K562 (cell line): Measurements from ENCODE around the gene BNIP1. TPM values are rescaled to one million over a fixed set of nuclear protein-coding genes. Genes with fewer than 3 reads are reported as not detected.

Experiments
- ATAC-seq: fragments of 200-7000 bp; cut with Tn5 transposase; 3 replicates; pipeline ENCODE4 v1.9.1; 2020; ENCODE audit warnings: moderate library complexity
- BruUV-seq: library from RNA; stranded (reverse); fragments of 400-500 nt; replicated peaks from 2 replicates; lab custom pipeline; 2021; lab: Mats Ljungman, UMichigan
- CTCF ChIA-PET: fragments of 300-600 bp; formaldehyde crosslinking; extraction: SDS; loops from one replicate; lab custom pipeline; 2021; ENCODE audit warnings: low intra/inter-chr PET ratio; lab: Yijun Ruan, JAX
- POLR2A ChIA-PET: fragments of 300-600, 350-650 bp; sonication (Branson Sonifier 250); formaldehyde crosslinking; extraction: SDS; loops from one replicate; lab custom pipeline; 2021; ENCODE audit warnings: antibody characterized with exemption, inconsistent platforms; lab: Yijun Ruan, JAX
- DNase-seq, 4 experiments: peaks; one replicate each; pipeline versions ENCODE4 v3.0.0 to v3.0.0-alpha.2; 2011 to 2018; ENCODE audit warnings: low spot score in 3 of 4, mixed read lengths in 3 of 4; ENCODE audit errors: extremely low read depth in 1 of 4
- FAIRE-seq: peaks from 2 replicates; lab custom pipeline; 2011; peaks lifted over from hg19 to GRCh38; lab: Jason Lieb, UNC
- H2AFZ ChIP-seq: 2 replicates; pipeline ENCODE4 v1.6.0; 2011; ENCODE audit warnings: low read depth, low read length, control low read depth, inconsistent platforms
- H3K27ac ChIP-seq: fragments of 200-600 bp; 3 replicates; pipeline ENCODE4 v1.8.0; 2011; ENCODE audit warnings: low read depth, mild to moderate bottlenecking, control low read depth, inconsistent platforms, low read length, moderate library complexity, mixed read lengths; ENCODE audit errors: extremely low read depth
- H3K27me3 ChIP-seq, 2 experiments: fragments of 300-600 bp in 1 of 2; 2 replicates in 1 of 2; 3 replicates in 1 of 2; pipeline versions ENCODE4 v1.6.0 to v1.8.0; 2011; ENCODE audit warnings: inconsistent platforms in 2 of 2, low read length in 2 of 2, mild to moderate bottlenecking in 1 of 2, mixed read lengths in 1 of 2, moderate library complexity in 1 of 2; ENCODE audit not compliant: control insufficient read depth in 2 of 2, insufficient read depth in 2 of 2
- H3K36me3 ChIP-seq: fragments of 300-600 bp; 3 replicates; pipeline ENCODE4 v1.8.0; 2011; ENCODE audit warnings: mild to moderate bottlenecking, low read length, inconsistent platforms; ENCODE audit not compliant: control insufficient read depth, insufficient read depth
- H3K4me1 ChIP-seq, 2 experiments: fragments of 200-600 bp in 1 of 2; replicated peaks in 1 of 2; 2 replicates in 1 of 2; 3 replicates in 1 of 2; pipeline versions ENCODE4 v1.5.1 to v1.8.0; 2011; ENCODE audit warnings: inconsistent platforms in 2 of 2, low read length in 2 of 2, mild to moderate bottlenecking in 1 of 2, mixed read lengths in 1 of 2, moderate library complexity in 1 of 2; ENCODE audit not compliant: control insufficient read depth in 2 of 2, insufficient read depth in 2 of 2
- H3K4me2 ChIP-seq: 2 replicates; pipeline ENCODE4 v1.6.1; 2011; ENCODE audit warnings: low read length, control low read depth, inconsistent platforms, mixed read lengths; ENCODE audit not compliant: insufficient read depth
- H3K4me3 ChIP-seq: fragments of 200-600 bp; sonication (generic), shearing (Covaris generic); 2 replicates; pipeline ENCODE4 v1.5.1; 2016; ENCODE audit warnings: control low read depth, inconsistent platforms
- H3K79me2 ChIP-seq: fragments of 200-600 bp; 3 replicates; pipeline ENCODE4 v1.8.0; 2011; ENCODE audit warnings: low read length, inconsistent platforms; ENCODE audit not compliant: control insufficient read depth, insufficient read depth
- H3K9ac ChIP-seq, 2 experiments: 2 replicates each; pipeline versions ENCODE4 v1.6.0 to v1.6.1; 2011; ENCODE audit warnings: low read depth in 2 of 2, low read length in 2 of 2, control low read depth in 1 of 2, inconsistent platforms in 1 of 2, mild to moderate bottlenecking in 1 of 2, mixed read lengths in 1 of 2; ENCODE audit not compliant: insufficient read depth in 1 of 2
- H3K9me1 ChIP-seq: one replicate; pipeline ENCODE4 v1.6.0; 2011; ENCODE audit warnings: inconsistent platforms, mild to moderate bottlenecking, low read length, moderate library complexity; ENCODE audit not compliant: control insufficient read depth, insufficient read depth
- H3K9me3 ChIP-seq: replicated peaks from 2 replicates; pipeline ENCODE4 v1.5.1; 2011; ENCODE audit warnings: low read depth, low read length, inconsistent platforms; ENCODE audit not compliant: control insufficient read depth, insufficient read depth
- H4K20me1 ChIP-seq: replicated peaks from 2 replicates; pipeline ENCODE4 v1.6.1; 2011; ENCODE audit warnings: low read length, inconsistent platforms, mixed read lengths; ENCODE audit not compliant: control insufficient read depth, insufficient read depth
- CBX1 ChIP-seq: sonication (generic); IDR thresholded peaks from 2 replicates; pipeline ENCODE4 v1.6.1; 2016; ENCODE audit warnings: antibody characterized with exemption, low read depth, mild to moderate bottlenecking
- NFATC3 ChIP-seq: fragments of 450-650 bp; IDR thresholded peaks from 2 replicates; pipeline ENCODE4 v1.6.1; 2017; ENCODE audit warnings: mild to moderate bottlenecking
- RB1 ChIP-seq: fragments of 450-650 bp; IDR thresholded peaks from 2 replicates; pipeline ENCODE4 v1.6.1; 2017; ENCODE audit warnings: low read depth, mild to moderate bottlenecking
- ZNF3 ChIP-seq: fragments of 250-450 bp; sonication (Bioruptor Pico); IDR thresholded peaks from 2 replicates; pipeline ENCODE4 v1.5.0; 2021; ENCODE audit warnings: mild to moderate bottlenecking, moderate library complexity
- WGBS: fragments of 100-300 bp; shearing (Covaris generic); methylation state at CpG from one replicate; pipeline ENCODE4 v1.1.6; 2016; ENCODE audit warnings: low coverage, mixed read lengths; ENCODE audit not compliant: insufficient coverage; ENCODE audit errors: missing lambda C conversion rate; 5-methylcytosine and 5-hydroxymethylcytosine counted together
- in situ Hi-C: fragments of 300-500 bp; cut with MboI; formaldehyde crosslinking; loops from 4 replicates; pipeline ENCODE4 v1.15.0; 2018; ENCODE audit warnings: inconsistent platforms, mixed read lengths
- intact Hi-C: fragments of 100-400 bp; cut with micrococcal nuclease; formaldehyde crosslinking; loops from 2 replicates; pipeline ENCODE4 v1.14.2; 2022
- polyA plus RNA-seq, 8 experiments: library from polyadenylated mRNA; depleted of rRNA in 4 of 8; stranded (reverse) in 5 of 8; unstranded in 3 of 8; fragments of >200 nt; fragmentation: Nextera tagmentation in 2 of 8; fragmentation: Illumina TruSeq in 1 of 8; extraction: Ambion mirVana in 2 of 8; extraction: Trizol in 1 of 8; gene quantifications; 2 replicates each; pipeline versions ENCODE4 v1.2.1 to v1.2.3, GENCODE V29; 2011 to 2014; ENCODE audit warnings: inconsistent platforms in 1 of 8, missing spikeins in 1 of 8
- total RNA-seq, 7 experiments: library from RNA; depleted of rRNA in 6 of 7; stranded (reverse); fragments of >200 nt in 6 of 7; fragmentation: Illumina TruSeq in 2 of 7; extraction: Trizol in 2 of 7; gene quantifications; 2 replicates each; pipeline versions ENCODE4 v1.2.1 to v1.2.3, GENCODE V29; 2011 to 2021; ENCODE audit warnings: low replicate concordance in 1 of 7
- TF ChIP-seq, protein P1 (sequence below): fragments of 450-650 bp; IDR thresholded peaks from 2 replicates; pipeline ENCODE4 v1.7.1; 2018; ENCODE audit warnings: mild to moderate bottlenecking, low read depth; ENCODE audit not compliant: partially characterized antibody
- TF ChIP-seq, protein P2 (sequence below): sonication (generic); formaldehyde crosslinking; IDR thresholded peaks from 2 replicates; pipeline ENCODE4 v1.4.0; 2020; ENCODE audit warnings: mild to moderate bottlenecking, missing genetic modification reagents

The BNIP1 gene
- total and polyA plus RNA-seq, 9 of the 15 experiments (the other 6 are each of a cell fraction or from before 2014, with no cell fraction given), result 18.8 to 65.0 (median 26.2) TPM

DNA sequence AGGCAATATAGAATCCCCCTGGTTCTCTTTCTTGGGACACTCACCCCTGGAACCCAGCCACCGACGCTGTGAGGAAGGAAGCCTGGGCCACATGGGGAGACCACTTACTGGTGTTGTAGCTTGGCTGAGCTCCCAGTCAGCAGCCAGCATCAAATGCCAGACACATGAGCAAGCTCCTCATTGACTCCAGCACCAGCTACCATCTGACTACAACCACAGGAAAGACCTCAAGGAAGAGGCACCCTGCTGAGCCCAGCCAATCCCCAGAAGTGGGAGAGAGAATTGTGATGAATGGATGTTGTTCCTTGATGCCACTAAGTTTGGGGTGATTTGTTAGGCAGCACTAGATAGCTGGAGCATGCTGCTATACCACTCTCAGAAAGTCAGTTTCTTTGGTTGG lies 36.0 kb downstream of the BNIP1 start:
- Histone ChIP-seq H2AFZ (no peak overlapping the region), H3K4me1 (no peaks in the 10 kb centered on the region), H3K36me3 (no peaks in the 10 kb centered on the region), H3K27me3 (peaks cover 25 to 53% of the 10 kb centered on the region in 2 experiments), H4K20me1 (no peaks in the 10 kb centered on the region), H3K27ac (no peak overlapping the region), H3K4me3 (no peak overlapping the region), H3K9me1 (no peaks in the 10 kb centered on the region), H3K9ac (no peak overlapping the region)
- 0% methylated on average over 2 of the region's 2 CpGs for WGBS
- in situ Hi-C loops (no loop called here), intact Hi-C loops (no loop called here)
- no peak for DNase-seq
- no peak for FAIRE-seq
- POLR2A ChIA-PET, result interaction anchor here (2.0 kb wide), 1 partner anchor 16 kb away, joined by 6 read pairs; no protein-coding TSS in a partner anchor
- TF ChIP-seq CBX1, result no peak
- TF ChIP-seq NFATC3, result no peak
- no peak for TF ChIP-seq RB1
- TF ChIP-seq, protein P1, sequence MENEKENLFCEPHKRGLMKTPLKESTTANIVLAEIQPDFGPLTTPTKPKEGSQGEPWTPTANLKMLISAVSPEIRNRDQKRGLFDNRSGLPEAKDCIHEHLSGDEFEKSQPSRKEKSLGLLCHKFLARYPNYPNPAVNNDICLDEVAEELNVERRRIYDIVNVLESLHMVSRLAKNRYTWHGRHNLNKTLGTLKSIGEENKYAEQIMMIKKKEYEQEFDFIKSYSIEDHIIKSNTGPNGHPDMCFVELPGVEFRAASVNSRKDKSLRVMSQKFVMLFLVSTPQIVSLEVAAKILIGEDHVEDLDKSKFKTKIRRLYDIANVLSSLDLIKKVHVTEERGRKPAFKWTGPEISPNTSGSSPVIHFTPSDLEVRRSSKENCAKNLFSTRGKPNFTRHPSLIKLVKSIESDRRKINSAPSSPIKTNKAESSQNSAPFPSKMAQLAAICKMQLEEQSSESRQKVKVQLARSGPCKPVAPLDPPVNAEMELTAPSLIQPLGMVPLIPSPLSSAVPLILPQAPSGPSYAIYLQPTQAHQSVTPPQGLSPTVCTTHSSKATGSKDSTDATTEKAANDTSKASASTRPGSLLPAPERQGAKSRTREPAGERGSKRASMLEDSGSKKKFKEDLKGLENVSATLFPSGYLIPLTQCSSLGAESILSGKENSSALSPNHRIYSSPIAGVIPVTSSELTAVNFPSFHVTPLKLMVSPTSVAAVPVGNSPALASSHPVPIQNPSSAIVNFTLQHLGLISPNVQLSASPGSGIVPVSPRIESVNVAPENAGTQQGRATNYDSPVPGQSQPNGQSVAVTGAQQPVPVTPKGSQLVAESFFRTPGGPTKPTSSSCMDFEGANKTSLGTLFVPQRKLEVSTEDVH, result no peak
- TF ChIP-seq, protein P2, sequence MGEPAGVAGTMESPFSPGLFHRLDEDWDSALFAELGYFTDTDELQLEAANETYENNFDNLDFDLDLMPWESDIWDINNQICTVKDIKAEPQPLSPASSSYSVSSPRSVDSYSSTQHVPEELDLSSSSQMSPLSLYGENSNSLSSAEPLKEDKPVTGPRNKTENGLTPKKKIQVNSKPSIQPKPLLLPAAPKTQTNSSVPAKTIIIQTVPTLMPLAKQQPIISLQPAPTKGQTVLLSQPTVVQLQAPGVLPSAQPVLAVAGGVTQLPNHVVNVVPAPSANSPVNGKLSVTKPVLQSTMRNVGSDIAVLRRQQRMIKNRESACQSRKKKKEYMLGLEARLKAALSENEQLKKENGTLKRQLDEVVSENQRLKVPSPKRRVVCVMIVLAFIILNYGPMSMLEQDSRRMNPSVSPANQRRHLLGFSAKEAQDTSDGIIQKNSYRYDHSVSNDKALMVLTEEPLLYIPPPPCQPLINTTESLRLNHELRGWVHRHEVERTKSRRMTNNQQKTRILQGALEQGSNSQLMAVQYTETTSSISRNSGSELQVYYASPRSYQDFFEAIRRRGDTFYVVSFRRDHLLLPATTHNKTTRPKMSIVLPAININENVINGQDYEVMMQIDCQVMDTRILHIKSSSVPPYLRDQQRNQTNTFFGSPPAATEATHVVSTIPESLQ (CRISPR knock-in tag), result no peak
- no peak for TF ChIP-seq ZNF3 (CRISPR knock-in tag)
- TF ChIP-seq, all 486 proteins: peak for 0
- H3K9me3 ChIP-seq, result no peaks in the 10 kb centered on the region
- H3K79me2 ChIP-seq, result no peaks in the 10 kb centered on the region
- ATAC-seq, result no peak
- no TSS peak for BruUV-seq
- CTCF ChIA-PET, result no interaction called here
- no peak overlapping the region for H3K4me2 ChIP-seq
